ENCODE results near the gene CNTFR. TPM values are rescaled to one million over a fixed set of nuclear protein-coding genes. Genes with fewer than 3 reads are reported as not detected.

The CNTFR gene
- total RNA-seq, 1 donor, result not detected

DNA sequence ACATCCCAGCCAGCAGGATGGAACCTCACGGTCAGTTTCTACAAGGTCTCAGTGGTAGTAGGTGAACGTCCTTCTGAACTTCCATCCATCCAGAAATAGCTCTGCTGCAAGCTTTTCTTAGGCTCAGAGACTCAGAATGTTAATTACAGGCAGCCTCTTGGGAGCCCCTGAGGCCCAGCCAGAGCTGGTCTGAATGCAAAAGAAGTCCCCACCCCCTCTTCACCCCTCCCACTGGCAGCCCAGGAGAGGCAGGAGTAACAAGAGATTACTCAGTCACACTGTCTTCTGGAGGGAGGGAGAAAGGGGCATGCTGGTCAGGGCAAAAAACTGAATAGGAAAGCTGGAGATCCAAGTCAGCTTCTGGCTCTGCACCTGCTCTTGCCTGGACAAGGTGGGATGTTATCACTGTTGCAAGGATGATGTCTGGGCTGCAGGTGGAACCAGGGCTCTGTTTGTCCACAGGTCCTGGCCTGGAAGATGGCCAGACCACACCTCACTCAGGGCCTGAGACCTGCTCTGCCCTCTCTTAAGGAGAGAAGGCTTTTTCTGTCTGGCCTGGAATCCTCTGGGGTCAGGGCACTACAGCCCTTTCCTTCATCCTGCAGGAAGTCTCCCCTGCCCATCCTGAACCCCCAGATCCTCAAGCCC is 75.8 kb downstream of the CNTFR start:
- DNase-seq (ENCODE audit: low read depth in 2 of 3, low spot score in 2 of 3), result no peak

GRCh38 chr9:34512131-34513078 is 77.1 kb downstream of the CNTFR start:
- DNase-seq (ENCODE audit: low read depth in 2 of 3, low spot score in 2 of 3), result no peak

GRCh38 chr9:34510497-34511468 is 78.7 kb downstream of the CNTFR start:
- no peak for DNase-seq (ENCODE audit: low read depth in 2 of 3, low spot score in 2 of 3)

- no peak for DNase-seq (ENCODE audit: low read depth in 2 of 3, low spot score in 2 of 3)
These were observed 80.6 kb downstream of the CNTFR start for GRCh38 chr9:34508951-34509350.

DNA sequence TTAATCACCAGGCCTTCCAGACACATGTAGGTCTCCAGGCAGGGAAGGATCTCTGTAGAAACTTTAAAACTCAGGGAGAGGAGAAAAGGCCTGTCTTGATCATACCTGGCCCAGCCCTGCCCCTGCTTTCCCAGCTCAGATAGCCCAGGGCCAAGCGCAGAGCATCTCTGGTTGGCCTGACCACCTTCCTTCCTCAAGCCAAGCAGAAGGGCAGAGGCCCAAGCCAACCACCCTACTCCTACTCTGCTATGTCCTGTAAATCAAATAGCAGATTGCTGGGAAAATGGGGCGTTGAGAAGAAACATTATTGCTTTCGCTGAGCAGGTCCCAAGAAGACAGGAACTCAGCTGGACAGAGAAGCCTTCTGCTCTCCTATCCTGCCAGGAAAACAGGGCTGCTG is 81.1 kb downstream of the CNTFR start:
- no peak for DNase-seq (ENCODE audit: low read depth in 2 of 3, low spot score in 2 of 3)

DNA sequence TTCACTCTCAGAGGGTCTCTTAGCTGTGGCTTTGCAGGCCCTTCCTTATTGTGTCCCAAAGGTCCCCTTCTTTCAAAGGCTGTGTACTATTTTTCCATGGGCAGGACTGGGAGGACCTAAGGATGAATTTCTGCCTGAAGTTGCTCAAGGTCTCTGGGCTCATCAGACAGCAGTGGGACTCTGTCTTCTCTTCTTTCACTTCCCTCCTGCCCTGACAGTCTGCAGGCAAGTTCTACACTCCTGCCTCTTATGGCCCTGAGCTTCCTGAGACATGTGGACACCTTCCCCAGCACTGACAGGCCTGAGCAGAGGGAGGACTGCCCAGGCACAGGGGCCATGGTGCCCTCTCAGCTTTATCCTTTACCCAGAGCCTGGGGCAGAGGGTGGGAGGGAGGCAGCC is 81.6 kb downstream of the CNTFR start:
- no peak for DNase-seq (ENCODE audit: low read depth in 2 of 3, low spot score in 2 of 3)

GRCh38 chr9:34507556-34507955 is 82.0 kb downstream of the CNTFR start:
- no peak for DNase-seq (ENCODE audit: low read depth in 2 of 3, low spot score in 2 of 3)

DNA sequence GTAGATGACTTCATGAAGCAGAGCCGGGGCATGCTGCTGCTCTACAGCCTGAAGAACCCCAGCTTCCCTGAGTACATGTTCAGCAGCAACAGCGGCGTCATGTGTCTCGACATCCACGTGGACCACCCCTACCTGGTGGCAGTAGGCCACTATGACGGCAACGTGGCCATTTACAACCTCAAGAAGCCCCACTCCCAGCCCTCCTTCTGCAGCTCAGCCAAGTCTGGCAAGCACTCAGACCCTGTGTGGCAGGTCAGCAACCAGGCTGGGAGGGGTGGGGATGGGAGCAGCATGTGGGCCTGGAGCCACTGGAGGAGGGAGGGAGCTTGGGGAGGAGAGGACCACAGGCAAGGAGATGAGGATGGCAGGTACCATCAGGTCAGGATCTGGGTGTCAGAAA is 82.9 kb downstream of the CNTFR start:
- no peak for DNase-seq (ENCODE audit: low read depth in 2 of 3, low spot score in 2 of 3)

DNA sequence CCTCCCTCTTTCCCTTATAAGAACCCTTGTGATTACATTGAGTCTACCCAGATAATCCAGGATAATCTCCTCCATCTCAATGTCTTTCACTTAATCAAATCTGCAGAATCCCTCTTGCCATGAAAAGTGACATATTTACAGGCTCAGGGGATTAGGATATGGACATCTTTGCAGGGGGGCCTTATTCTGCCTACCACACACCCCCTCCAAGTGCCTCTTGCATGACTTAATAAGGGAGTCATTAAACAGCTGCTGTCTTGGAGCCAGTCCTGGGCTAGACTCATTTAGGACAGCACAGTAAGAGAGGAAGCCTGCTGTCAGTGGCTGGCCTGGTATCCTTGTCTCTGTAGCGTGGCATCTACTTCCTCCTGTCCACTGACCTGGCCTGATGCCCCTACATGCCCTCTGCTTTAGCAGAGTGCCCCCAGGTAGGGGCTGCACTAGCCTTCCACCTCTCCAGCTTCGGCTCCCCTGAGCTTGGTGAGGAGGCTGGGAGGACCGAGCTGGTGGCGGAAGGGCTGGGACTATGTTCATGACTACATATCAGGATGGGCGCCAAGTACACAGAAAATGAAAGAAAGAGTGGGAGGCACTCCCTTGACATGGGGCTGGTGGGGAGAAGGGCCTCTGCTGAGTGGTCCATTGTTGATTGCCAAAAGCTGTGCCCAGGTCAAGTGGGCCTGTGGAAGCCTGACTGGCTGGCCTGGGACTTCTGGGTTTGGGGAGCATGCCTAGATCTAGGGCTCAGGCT is 84.0 kb downstream of the CNTFR start:
- DNase-seq (ENCODE audit: low read depth in 2 of 3, low spot score in 2 of 3), result no peak

DNA sequence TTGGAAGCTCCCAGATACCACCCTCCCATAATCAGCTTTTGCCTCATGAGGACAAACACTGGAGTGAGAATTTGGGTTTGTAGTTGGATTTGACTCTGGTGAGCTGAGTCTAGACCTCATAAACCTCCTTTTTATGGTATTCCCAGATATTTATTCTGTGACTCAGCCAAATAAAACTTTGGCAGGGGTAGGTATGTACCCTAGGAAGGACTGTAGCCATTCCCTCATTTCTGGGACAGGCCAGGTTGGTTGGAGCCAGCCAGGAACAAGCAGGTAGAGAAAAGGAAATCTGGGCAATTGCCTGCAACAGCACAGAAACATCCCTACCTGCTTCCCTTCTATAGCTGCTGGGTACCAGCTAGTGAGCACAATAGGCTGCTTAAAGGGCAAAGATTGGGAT is 86.1 kb downstream of the CNTFR start:
- DNase-seq (ENCODE audit: low read depth in 2 of 3, low spot score in 2 of 3), result no peak

DNA sequence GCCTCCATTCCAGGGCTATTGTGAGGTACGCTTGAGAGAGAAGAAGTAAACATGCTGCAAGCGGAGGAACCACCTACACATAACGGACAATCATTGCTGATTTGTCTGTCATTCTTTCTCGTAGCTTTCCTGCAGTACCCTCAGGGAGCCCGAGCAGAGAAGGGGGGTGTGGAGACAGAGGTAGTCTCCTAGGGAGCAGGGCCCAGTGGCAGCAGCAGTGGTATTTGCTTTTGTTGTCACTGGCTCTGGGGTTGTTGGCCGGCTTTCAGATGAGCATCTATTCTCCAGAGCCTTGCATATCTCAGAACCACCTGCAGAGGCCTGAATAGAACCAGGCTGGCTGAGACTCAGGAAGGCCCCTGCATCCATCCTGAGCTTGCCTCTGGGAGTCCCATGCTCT is 86.6 kb downstream of the CNTFR start:
- no peak for DNase-seq (ENCODE audit: low read depth in 2 of 3, low spot score in 2 of 3)

- DNase-seq (ENCODE audit: low read depth in 2 of 3, low spot score in 2 of 3), result no peak
These were observed 87.1 kb downstream of the CNTFR start for GRCh38 chr9:34502471-34502870.

GRCh38 chr9:34501889-34502425 is 87.6 kb downstream of the CNTFR start:
- DNase-seq (ENCODE audit: low read depth in 2 of 3, low spot score in 2 of 3), result no peak

Other genes with a start within 250 kb of the CNTFR start
- gene MYORG, start 212.8 kb downstream of the CNTFR start, total RNA-seq, result 1.3 TPM
- 3.2 TPM for gene FAM219A, start 131.2 kb downstream of the CNTFR start, total RNA-seq
- gene DNAI1, start 130.9 kb downstream of the CNTFR start, total RNA-seq, result not detected
- not detected for gene ENHO, start 66.7 kb downstream of the CNTFR start, total RNA-seq
- gene RPP25L, start 22.4 kb upstream of the CNTFR start, total RNA-seq, result 61.7 TPM
- gene DCTN3, start 30.8 kb upstream of the CNTFR start, total RNA-seq, result 74.1 TPM
- not detected for gene ARID3C, start 39.3 kb upstream of the CNTFR start, total RNA-seq
- 61.4 TPM for gene SIGMAR1, start 48.1 kb upstream of the CNTFR start, total RNA-seq
- 108 TPM for gene GALT, start 57.0 kb upstream of the CNTFR start, total RNA-seq
- 11.8 TPM for gene IL11RA, start 62.5 kb upstream of the CNTFR start, total RNA-seq
- gene CCL27, start 72.9 kb upstream of the CNTFR start, total RNA-seq, result not detected
- not detected for gene CCL19, start 101.6 kb upstream of the CNTFR start, total RNA-seq
- gene CCL21, start 120.4 kb upstream of the CNTFR start, total RNA-seq, result not detected